Fibroblast of villous mesenchyme (primary cell): ENCODE results near the gene RAP1A. TPM values are rescaled to one million over a fixed set of nuclear protein-coding genes. Genes with fewer than 3 reads are reported as not detected.
"Not testable (repeated sequence)": the region's sequence is repeated elsewhere in the genome, so short reads cannot be mapped to it uniquely, and the experiment has no call there.

Source experiments
- DNase-seq: peaks from one replicate; pipeline ENCODE4 v3.0.0-alpha.2; 2010; ENCODE audit warnings: low read depth
- H3K4me3 ChIP-seq: 2 replicates; pipeline ENCODE4 v1.5.1; 2011; ENCODE audit warnings: low read depth, mild to moderate bottlenecking, low read length
- total RNA-seq: library from RNA; depleted of rRNA; stranded (reverse); fragments of >200 nt; gene quantifications from 2 replicates; pipeline ENCODE4 v1.2.3, GENCODE V29; 2012
- TF ChIP-seq, protein P1 (sequence below): IDR thresholded peaks from 2 replicates; pipeline ENCODE4 v1.5.1; 2012; ENCODE audit warnings: low read depth, mild to moderate bottlenecking, low read length; ENCODE audit not compliant: insufficient read depth

Gene RAP1A
- total RNA-seq, 1 donor: 25.5 TPM

GRCh38 chr1:111628153-111628552, 8.6 kb downstream of the RAP1A start:
- DNase-seq: no peak
- TF ChIP-seq, protein P1, sequence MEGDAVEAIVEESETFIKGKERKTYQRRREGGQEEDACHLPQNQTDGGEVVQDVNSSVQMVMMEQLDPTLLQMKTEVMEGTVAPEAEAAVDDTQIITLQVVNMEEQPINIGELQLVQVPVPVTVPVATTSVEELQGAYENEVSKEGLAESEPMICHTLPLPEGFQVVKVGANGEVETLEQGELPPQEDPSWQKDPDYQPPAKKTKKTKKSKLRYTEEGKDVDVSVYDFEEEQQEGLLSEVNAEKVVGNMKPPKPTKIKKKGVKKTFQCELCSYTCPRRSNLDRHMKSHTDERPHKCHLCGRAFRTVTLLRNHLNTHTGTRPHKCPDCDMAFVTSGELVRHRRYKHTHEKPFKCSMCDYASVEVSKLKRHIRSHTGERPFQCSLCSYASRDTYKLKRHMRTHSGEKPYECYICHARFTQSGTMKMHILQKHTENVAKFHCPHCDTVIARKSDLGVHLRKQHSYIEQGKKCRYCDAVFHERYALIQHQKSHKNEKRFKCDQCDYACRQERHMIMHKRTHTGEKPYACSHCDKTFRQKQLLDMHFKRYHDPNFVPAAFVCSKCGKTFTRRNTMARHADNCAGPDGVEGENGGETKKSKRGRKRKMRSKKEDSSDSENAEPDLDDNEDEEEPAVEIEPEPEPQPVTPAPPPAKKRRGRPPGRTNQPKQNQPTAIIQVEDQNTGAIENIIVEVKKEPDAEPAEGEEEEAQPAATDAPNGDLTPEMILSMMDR: no peak
- H3K4me3 ChIP-seq: no peak overlapping the region

DNA sequence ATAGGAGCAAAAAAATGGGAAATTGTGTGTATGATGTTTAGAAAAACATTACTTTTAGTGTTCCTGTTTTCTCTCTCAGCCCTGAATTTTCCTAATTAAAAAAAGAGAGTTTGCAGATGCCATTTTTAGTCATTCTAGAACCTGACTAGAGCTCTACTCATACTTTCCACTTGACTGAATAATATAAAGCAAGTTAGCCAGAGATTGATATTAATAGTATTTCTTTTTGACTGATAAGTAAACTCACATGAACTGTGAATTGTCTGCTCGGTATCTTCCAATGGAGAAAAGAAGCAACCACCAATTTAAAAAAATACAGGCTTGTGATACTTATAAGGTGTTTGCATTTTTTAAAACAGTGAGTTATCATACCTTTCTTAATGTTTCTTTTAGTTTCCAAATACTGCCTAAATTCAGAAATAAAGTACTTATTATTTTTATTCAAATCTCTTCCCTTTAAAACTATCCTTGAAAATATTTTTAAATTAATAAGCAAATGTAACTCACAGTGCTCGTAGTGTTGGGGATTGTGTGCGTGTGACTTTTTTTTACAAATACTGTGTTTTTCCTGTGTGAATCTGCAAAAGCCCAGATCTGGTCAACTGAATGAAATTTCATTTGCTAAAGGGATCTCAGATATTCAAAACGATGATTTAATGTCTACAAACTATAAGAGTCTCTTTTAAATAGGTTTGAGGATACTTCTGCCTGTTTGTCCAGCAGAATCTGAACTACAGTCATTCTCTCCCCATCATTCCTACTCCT, 9.8 kb downstream of the RAP1A start:
- TF ChIP-seq, protein P1: no peak
- no peak overlapping the region for H3K4me3 ChIP-seq
- no peak for DNase-seq

DNA sequence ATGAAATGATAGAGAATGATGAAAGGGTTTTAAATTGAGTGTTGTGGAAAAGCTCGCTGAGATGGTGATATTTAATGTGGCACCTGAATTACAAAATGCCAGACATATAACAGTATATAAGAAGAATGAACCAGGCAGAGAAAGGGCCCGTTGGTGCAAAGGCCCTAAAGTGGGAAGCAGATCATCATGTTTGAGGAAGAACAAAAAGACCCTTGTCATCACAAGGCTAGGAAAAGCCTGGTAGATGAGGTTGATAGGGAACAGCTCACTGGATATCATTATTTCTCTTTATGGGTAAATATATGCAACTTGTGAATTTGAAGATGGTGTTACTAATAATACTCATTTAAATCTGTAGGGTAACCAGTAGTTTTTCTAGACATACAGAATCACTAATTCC, 11.0 kb downstream of the RAP1A start:
- TF ChIP-seq, protein P1: no peak
- no peak for DNase-seq
- no peak overlapping the region for H3K4me3 ChIP-seq

DNA sequence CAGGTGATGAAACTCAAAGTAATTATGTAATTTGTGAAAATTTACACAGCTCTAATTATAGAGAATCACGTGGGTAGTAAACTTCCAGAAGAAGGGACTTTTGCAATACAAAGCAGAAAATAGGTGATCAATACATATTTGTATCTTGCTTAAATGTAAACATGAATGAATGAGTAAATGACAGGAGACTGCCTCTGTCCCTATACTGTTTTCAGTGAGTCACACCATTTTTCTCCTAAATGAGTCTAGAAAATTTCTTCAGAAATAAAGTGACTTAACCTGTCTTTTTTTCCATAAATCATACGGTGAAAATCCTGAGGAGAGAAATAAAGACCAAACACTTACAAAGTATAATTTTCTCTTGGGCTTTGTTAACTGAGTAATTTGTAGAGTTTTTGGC, 11.9 kb downstream of the RAP1A start:
- DNase-seq: no peak
- TF ChIP-seq, protein P1: no peak
- H3K4me3 ChIP-seq: no peak overlapping the region

- not testable (repeated sequence) for H3K4me3 ChIP-seq, DNase-seq
Observed at GRCh38 chr1:111632771-111633170, 13.2 kb downstream of the RAP1A start.

DNA sequence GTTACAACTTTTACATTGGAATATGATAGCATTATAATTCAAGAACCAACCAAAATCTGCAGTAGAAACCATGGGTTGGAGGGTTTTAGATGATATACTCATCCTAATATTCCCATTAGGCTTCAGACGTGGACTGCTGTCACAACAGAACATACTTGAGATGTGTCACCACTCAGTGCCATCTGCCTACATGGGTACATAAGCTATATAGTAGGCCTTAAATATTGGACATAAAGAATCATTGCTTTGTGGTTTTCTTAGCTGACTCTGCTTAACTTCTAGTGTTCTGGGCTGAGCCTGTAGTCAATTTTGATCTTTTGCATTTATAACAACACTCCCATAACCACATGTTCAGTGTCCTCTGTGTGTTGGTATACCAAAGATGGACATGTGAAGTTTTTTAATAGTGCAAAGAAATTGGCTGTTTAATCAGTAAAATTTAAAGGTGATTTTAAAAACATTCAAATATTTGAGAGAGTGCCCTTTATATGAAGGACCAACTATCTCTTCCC, 14.2 kb downstream of the RAP1A start:
- H3K4me3 ChIP-seq: no peak overlapping the region
- TF ChIP-seq, protein P1: no peak
- DNase-seq: no peak

DNA sequence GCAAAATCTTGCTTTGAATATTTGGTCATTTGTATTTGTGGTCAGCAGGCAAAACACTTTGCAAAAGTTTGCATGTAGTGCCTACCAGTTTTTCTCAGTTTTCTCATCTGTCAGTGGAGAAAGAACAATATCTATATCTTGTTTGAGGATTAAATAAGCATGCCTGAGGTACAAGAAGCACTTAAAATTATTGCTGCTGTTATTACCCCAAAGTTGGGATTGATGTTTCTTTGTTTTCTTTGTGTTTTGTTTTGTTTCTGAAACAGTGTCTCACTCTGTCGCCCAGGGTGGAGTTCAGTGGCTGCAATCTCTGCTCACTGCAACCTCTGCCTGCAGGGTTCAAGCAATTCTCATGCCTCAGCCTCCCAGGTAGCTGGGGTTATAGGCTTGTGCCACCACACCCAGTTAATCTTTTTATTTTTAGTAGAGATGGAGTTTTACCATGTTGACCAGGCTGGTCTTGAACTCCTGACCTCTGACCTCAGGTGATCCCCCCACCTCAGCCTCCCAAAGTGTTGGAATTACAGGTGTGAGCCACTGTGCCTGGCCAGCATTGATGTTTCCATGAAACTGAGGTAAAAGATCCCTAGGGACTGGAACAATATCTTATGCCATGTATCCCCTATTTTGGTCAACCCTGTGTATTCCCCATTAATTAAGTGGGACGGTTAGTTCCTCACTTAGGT, 15.9 kb downstream of the RAP1A start:
- no peak overlapping the region for H3K4me3 ChIP-seq
- TF ChIP-seq, protein P1: no peak
- DNase-seq: no peak
